DMS153 treated with DMSO at 0.1 percent for 48 hours (cell line): Measurements from ENCODE around the gene TBX10.
"Not testable (repeated sequence)": the region's sequence is repeated elsewhere in the genome, so short reads cannot be mapped to it uniquely, and the experiment has no call there.

Experiments
- DNase-seq: peaks from one replicate; lab custom pipeline; 2025; ENCODE audit not compliant: unreplicated experiment; lab: John Stamatoyannopoulos, UW

TBX10 gene

DNA sequence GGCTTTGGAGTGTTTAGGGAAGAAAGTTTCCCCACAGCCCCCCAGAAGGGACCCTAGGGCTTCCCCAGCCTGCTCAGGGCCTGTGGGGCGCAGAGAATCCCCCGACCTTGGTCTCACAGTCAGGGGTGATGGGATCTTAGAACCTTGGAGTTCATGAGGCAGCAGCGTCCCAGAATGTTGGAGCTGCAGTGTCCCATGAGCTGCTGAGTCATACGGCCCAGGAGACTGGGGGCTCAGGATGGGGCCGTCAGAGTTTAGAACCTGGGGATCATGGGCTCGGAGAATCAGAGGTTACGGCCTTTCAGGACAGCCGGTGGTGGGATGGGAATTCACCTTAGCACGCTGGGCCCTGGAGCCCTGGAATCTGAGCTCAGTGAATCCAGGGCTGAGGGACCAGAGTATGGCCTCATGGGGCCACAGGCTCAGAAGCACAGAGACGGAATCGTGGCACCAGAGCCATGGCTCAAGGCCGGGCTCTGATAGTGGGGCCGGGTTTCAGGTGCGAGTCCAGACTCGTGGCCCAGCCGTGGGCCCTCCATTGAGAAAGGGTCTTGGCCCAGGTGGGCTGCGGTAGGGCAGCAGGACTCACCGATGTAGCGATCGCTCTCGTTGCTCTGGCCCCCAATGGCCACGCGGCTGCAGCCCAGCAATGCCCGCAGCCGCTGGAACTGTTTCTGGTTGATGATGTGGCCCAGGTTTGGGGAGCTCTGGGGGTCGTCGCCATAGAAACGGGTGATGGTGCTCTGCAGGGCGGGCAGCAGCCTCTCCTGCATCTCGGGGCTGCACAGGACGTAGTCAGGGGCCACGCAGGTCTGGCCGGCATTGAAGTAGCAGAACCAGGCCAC is 25.4 kb upstream of the TBX10 start:
- DNase-seq = no peak

DNA sequence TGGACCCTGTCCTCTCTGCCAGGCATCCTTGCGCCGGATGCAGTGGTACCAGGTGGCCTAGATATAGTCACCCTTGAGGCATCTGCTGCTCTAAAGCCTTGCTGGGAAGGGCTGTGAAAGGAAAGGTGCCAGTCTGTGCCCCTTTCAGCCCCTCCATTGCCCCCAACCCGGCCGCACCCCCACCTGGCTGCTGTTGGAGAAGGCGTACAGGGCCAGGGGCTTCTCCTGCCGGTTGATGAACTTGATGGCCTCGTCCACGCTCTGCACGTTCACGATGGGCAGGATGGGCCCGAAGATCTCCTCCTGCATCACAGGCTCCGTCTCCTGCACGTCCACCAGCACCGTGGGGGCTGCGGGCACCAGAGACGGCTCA is 24.6 kb upstream of the TBX10 start:
- DNase-seq = no peak

GRCh38 chr11:67663532-67664212 is 24.1 kb upstream of the TBX10 start:
- no peak for DNase-seq

- no peak for DNase-seq
Measured at GRCh38 chr11:67662835-67663531, 23.4 kb upstream of the TBX10 start.

- DNase-seq = no peak
Measured at GRCh38 chr11:67662142-67662834, 22.7 kb upstream of the TBX10 start.

GRCh38 chr11:67660752-67661151 is 21.2 kb upstream of the TBX10 start:
- not testable (repeated sequence) for DNase-seq

DNA sequence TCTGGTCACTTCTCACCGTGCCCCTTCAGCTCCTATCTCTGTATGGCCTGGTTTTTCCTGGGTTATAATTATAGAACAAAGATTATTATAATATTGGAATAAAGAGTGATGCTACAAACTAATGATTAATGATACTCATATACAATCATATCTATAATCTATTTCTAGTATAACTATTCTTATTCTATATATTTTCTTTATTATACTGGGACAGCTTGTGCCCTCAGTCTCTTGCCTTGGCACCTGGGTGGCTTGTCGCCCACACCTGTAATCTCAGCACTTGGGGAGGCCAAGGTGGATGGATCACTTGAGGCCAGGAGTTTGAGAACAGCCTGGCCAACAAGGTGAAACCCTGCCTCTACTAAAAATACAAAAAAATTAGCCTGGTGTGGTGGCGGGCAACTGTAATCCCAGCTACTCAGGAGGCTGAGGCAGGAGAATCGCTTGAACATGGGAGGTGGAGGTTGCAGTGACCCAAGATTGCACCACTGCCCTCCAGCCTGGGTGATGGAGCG is 20.1 kb upstream of the TBX10 start:
- not testable (repeated sequence) for DNase-seq

GRCh38 chr11:67657300-67657699 is 17.7 kb upstream of the TBX10 start:
- no peak for DNase-seq

DNA sequence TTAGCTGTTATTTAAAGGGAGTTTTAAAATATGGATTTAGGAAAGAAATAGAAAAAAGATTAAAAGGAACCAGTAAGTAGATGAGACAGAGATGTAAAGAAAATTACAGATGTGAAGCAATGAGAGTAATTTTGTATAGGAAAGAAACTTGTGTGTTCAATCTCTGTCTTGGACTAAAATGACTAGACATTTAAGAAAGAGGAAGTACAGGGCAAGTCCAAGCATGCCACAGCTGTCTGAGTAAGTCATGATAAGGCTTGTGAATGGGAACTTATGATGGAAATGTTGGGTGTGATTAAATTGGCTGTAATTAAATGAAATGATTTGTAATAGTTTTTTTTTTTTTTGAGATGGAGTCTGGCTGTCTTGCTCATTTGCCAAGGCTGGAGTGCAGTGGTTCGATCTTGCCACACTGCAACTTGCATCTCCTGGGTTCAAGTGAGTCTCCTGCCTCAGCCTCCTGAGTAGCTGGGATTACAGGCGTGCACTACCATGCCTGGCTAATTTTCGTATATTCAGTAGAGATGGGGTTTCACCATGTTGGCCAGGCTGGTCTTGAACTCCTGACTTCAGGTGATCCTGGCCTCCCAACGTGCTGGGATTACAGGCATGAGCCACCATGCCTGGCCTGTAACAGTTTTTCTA is 16.8 kb upstream of the TBX10 start:
- no peak for DNase-seq

- no peak for DNase-seq
Measured at GRCh38 chr11:67654225-67654624, 14.7 kb upstream of the TBX10 start.

GRCh38 chr11:67652965-67653845 is 13.6 kb upstream of the TBX10 start:
- no peak for DNase-seq

- DNase-seq = no peak
Measured at GRCh38 chr11:67651976-67652781, 12.6 kb upstream of the TBX10 start.

- DNase-seq = no peak
Measured at GRCh38 chr11:67649634-67650510, 10.3 kb upstream of the TBX10 start.

DNA sequence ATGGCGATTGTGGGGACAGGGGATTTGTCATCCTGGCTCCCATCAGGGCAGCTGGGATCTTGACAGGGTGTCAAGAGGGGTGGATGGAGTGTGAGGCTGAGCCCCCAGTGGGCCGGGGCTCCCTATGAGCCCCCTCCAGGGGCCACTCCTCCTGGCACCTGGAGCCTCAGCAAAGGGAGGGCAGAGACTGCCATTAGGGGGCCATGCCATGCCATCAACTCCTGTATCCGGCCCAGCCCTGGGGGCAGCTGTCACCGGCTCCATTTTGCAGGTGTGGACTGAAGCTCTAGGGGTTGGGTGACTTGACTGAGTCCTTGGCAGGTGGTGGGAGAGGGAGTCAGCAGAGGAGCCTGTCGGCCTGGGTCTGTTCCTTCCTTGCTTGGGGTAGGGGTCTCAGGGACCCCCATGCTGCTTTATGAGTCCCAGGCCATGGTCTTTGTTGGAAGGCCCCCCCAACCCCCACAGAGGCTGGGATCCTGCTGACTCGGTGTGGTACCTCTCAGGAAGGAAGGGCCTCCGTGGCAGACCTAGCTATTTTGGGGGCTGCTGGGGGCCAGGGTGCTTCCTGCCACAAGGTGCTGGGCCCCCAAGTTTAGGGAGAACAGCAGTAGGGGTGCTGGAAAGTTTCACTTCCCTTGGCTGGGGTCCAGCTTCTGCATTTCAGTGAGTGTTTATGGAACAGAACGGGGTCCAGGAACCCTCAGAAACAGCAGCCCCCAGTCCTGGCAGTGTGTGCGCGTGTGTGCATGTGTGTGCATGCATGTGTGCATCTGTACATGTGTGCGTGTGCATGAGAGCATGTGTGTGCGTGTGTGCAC is 9.4 kb upstream of the TBX10 start:
- DNase-seq = no peak

DNA sequence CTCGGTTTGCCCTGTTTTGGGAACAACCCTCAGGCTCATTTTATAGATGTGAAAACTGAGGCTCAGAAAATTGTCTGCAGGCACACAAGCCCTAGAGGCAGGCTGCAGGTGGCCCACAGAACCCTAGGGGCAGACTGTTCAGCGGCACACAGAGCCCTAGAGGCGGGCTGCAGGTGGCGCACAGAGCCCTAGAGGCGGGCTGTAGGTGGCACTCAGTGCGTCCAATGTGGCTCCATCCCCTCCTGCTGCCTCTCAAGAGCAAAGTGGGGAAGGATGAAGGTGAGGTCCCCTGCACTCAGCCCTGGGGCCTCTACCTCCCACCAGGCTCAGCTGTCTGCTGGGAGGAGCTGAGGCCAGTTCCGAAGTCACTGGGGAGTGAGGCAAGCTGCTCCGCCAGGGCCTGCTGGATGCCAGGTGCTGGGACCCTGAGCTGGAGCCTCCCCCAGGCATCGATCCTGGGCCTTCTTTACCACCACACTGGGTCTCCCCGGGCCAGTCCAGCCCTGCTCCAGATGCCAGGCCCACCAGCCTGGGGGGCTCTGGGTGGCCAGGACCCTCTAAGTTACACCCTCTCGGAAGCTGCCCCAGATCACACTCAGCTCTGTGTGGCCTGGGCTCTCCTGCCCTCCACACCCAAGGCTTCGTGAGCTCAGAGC is 8.7 kb upstream of the TBX10 start:
- DNase-seq = peak; percentile 6

DNA sequence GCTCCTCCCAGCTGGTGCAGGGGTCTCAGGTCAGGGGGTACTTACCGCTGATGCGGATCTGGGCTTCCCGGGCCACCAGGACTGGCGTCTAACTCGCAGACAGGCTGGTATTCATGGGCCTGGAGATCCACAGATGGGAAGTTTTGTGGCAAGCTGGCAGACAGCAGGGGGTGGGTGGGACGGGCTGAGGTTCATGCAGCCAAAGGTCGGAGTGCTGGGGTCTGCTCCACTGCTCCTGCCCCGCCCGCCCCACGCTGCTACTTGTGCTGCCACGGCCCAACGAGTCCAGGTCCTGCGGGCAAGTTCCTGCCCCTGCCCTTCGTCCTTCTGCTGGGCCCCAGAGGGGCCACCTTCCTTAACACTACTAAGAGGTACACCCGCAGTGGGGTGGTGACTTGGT is 7.9 kb upstream of the TBX10 start:
- no peak for DNase-seq
